ENCODE data around the gene CACNB4. TPM values are rescaled to one million over a fixed set of nuclear protein-coding genes. Genes with fewer than 3 reads are reported as not detected.

The CACNB4 gene
- total and polyA plus RNA-seq, 2 of the 4 experiments (the other 2 are of a cell fraction) = 0.12 to 0.36 TPM

- POLR2A ChIA-PET (ENCODE audit: unreplicated experiment) = interaction anchor here (0.6 kb wide), 1 partner anchor 7 kb away, joined by 5 read pairs; no protein-coding TSS in a partner anchor
- Histone ChIP-seq H3K56ac (ENCODE audit: extremely low read depth, insufficient read depth, low read length) (no peak overlapping the region), H3K14ac (replicated peaks; ENCODE audit: low read depth, low read length) (no peak overlapping the region), H3K36me3 (ENCODE audit: control insufficient read depth, insufficient read depth, low read length) (peaks cover 7% of the 10 kb centered on the region), H2BK5ac (ENCODE audit: low read depth, low read length, poor library complexity, severe bottlenecking) (no peak overlapping the region), H3K27me3 (ENCODE audit: control insufficient read depth, insufficient read depth, low read length) (no peaks in the 10 kb centered on the region), H3K9me1 (ENCODE audit: insufficient read depth, low read length) (peaks cover 3% of the 10 kb centered on the region), H2BK20ac (ENCODE audit: low read depth, low read length) (no peak overlapping the region), H3K4me3 (ENCODE audit: insufficient read depth, low read depth, low read length) (no peak overlapping the region), H2BK120ac (ENCODE audit: low read depth, low read length) (no peak overlapping the region), H2BK15ac (ENCODE audit: low read depth, low read length) (no peak overlapping the region), H2AK5ac (ENCODE audit: low read depth, low read length) (no peak overlapping the region), H4K91ac (ENCODE audit: insufficient read depth, low read depth, low read length) (no peak overlapping the region), H3K23ac (ENCODE audit: low read depth, low read length) (no peak overlapping the region), H3K79me1 (ENCODE audit: low read depth in 1 of 2, low read length in 2 of 2) (no peaks in the 10 kb centered on the region; a peak in 1 of 4 replicates), H3K9me3 (ENCODE audit: control insufficient read depth, insufficient read depth, low read length) (no peaks in the 10 kb centered on the region), H3K4me2 (ENCODE audit: low read depth, low read length) (no peak overlapping the region), H2AK9ac (replicated peaks; ENCODE audit: low read depth, low read length, poor library complexity) (no peak overlapping the region), H2AFZ (replicated peaks; ENCODE audit: low read length, poor library complexity) (no peak overlapping the region), H4K20me1 (ENCODE audit: insufficient read depth, low read length) (no peaks in the 10 kb centered on the region), H3K4ac (ENCODE audit: low read depth, low read length) (no peak overlapping the region), H3K18ac (ENCODE audit: low read depth, low read length) (no peak overlapping the region), H3K4me1 (ENCODE audit: control insufficient read depth, insufficient read depth, low read length) (no peaks in the 10 kb centered on the region), H4K5ac (ENCODE audit: low read depth, low read length) (no peak overlapping the region), H4K8ac (ENCODE audit: low read depth in 2 of 2, low read length in 2 of 2) (no peak overlapping the region), H3K9ac (ENCODE audit: low read depth, low read length) (no peak overlapping the region), H3K27ac (ENCODE audit: insufficient read depth, low read length) (no peak overlapping the region)
- CTCF ChIA-PET = no interaction called here
- dilution Hi-C loops (cut with HindIII; ENCODE audit: low sequenced_read_pairs, unreplicated experiment) = no loop called here
- no CpG with 5 or more reads among the region's 1 CpG for WGBS, 2 experiments (ENCODE audit: extremely low coverage in 2 of 2, insufficient read length in 1 of 2)
- ATAC-seq (ENCODE audit: low read depth) (no peak), DNase-seq (no peak)
- BruUV-seq (replicated peaks) = no TSS peak
- in situ Hi-C loops (cut with MboI; ENCODE audit: low sequenced_read_pairs) = no loop called here
- TF ChIP-seq FOS (IDR thresholded peaks at IDR 0.05; ENCODE audit: low read depth, low read length) (no peak), NFE2L2 (IDR thresholded peaks at IDR 0.05; ENCODE audit: low read depth, low read length) (no peak), POLR2A (IDR thresholded peaks at IDR 0.05; ENCODE audit: low read depth, low read length) (no peak), MXI1 (IDR thresholded peaks at IDR 0.05; ENCODE audit: borderline replicate concordance, low read depth, low read length) (no peak), MAFK (IDR thresholded peaks at IDR 0.05; ENCODE audit: low read depth, low read length) (no peak), SMC3 (IDR thresholded peaks at IDR 0.05; ENCODE audit: low read depth, low read length) (no peak), ELK1 (IDR thresholded peaks at IDR 0.05; ENCODE audit: borderline replicate concordance, low read depth, low read length) (no peak), RFX5 (IDR thresholded peaks at IDR 0.05; ENCODE audit: low read depth, low read length) (no peak), RAD21 (IDR thresholded peaks at IDR 0.05; ENCODE audit: low read length) (no peak), CEBPB (IDR thresholded peaks at IDR 0.05; ENCODE audit: low read depth, low read length) (no peak), RCOR1 (IDR thresholded peaks at IDR 0.05; ENCODE audit: insufficient replicate concordance, low read length) (no peak), BHLHE40 (IDR thresholded peaks at IDR 0.05; ENCODE audit: low read depth, low read length) (no peak), CTCF (conservative IDR thresholded peaks at IDR 0.05; ENCODE audit: low read depth, low read length) (no peak), CHD1 (IDR thresholded peaks at IDR 0.05; ENCODE audit: low read depth, low read length) (no peak), USF2 (IDR thresholded peaks at IDR 0.05; ENCODE audit: low read depth, low read length) (no peak), MAZ (IDR thresholded peaks at IDR 0.05; ENCODE audit: borderline replicate concordance, low read depth, low read length) (no peak)
- intact Hi-C loops (cut with micrococcal nuclease) = no loop called here
These were observed 308.2 kb downstream of the CACNB4 start for GRCh38 chr2:151790689-151791088.
